Muscle layer of colon (tissue), 2 donors: ENCODE results near the gene NUDT3.

Experiments used
- H3K27ac ChIP-seq: one replicate; pipeline ENCODE4 v1.7.0; 2013; ENCODE audit warnings: low read depth, mild to moderate bottlenecking, low read length, moderate library complexity
- H3K27me3 ChIP-seq, 2 donors: one replicate each; pipeline ENCODE4 v1.7.0; 2013; ENCODE audit warnings: low read length in 2 of 2, mild to moderate bottlenecking in 2 of 2; ENCODE audit not compliant: insufficient read depth in 2 of 2, control insufficient read depth in 1 of 2
- H3K36me3 ChIP-seq: one replicate; pipeline ENCODE4 v1.7.0; 2013; ENCODE audit warnings: mild to moderate bottlenecking, low read length; ENCODE audit not compliant: insufficient read depth
- H3K4me1 ChIP-seq: one replicate; pipeline ENCODE4 v1.7.0; 2013; ENCODE audit warnings: mild to moderate bottlenecking, low read length; ENCODE audit not compliant: insufficient read depth
- H3K4me3 ChIP-seq, 2 donors: one replicate each; pipeline ENCODE4 v1.7.0; 2013; ENCODE audit warnings: low read length in 2 of 2, low read depth in 1 of 2, mild to moderate bottlenecking in 1 of 2, moderate library complexity in 1 of 2
- H3K9ac ChIP-seq: one replicate; pipeline ENCODE4 v1.7.0; 2013; ENCODE audit warnings: low read length
- H3K9me3 ChIP-seq: one replicate; pipeline ENCODE4 v1.7.0; 2013; ENCODE audit warnings: mild to moderate bottlenecking, low read length
- donor health status: abdominal sarcoma.
- donor health status: Adenocarcinoma of cecum.

Gene NUDT3

DNA sequence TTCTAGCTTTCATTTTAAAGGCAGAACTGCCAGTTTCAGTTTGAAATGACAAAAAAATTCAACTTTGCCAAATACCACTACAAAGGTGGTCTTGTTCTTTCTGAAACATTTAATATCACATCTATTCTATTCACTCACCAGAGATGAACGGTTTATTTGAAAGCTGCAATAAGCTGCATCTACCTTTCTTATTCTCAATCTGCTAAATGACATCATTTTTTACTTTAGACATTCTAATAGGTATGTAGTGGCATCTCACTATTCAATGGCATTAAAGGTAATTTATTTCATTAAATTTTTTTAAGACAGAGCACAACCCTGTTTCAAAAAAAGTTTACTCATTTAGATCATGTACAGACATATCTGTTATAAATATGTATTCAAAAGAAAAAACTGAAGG lies 77.2 kb downstream of the NUDT3 start:
- no peak overlapping the region for H3K9ac ChIP-seq
- H3K27me3 ChIP-seq: no peaks in the 10 kb centered on the region
- H3K36me3 ChIP-seq: no peaks in the 10 kb centered on the region
- no peaks in the 10 kb centered on the region for H3K9me3 ChIP-seq
- H3K4me1 ChIP-seq: peaks cover 29% of the 10 kb centered on the region
- no peak overlapping the region for H3K4me3 ChIP-seq
- H3K27ac ChIP-seq: no peak overlapping the region

GRCh38 chr6:34312259-34312658 lies 80.2 kb downstream of the NUDT3 start:
- H3K27me3 ChIP-seq: no peaks in the 10 kb centered on the region
- no peaks in the 10 kb centered on the region for H3K9me3 ChIP-seq
- no peak overlapping the region for H3K9ac ChIP-seq
- peaks cover 11% of the 10 kb centered on the region for H3K4me1 ChIP-seq
- H3K27ac ChIP-seq: no peak overlapping the region
- no peaks in the 10 kb centered on the region for H3K36me3 ChIP-seq
- H3K4me3 ChIP-seq: no peak overlapping the region

- Histone ChIP-seq H3K9ac (no peak overlapping the region), H3K9me3 (no peaks in the 10 kb centered on the region), H3K36me3 (no peaks in the 10 kb centered on the region), H3K27me3 (no peaks in the 10 kb centered on the region), H3K4me1 (peaks cover 12% of the 10 kb centered on the region), H3K27ac (no peak overlapping the region), H3K4me3 (no peak overlapping the region)
These were observed 81.7 kb downstream of the NUDT3 start for GRCh38 chr6:34310817-34311216.

DNA sequence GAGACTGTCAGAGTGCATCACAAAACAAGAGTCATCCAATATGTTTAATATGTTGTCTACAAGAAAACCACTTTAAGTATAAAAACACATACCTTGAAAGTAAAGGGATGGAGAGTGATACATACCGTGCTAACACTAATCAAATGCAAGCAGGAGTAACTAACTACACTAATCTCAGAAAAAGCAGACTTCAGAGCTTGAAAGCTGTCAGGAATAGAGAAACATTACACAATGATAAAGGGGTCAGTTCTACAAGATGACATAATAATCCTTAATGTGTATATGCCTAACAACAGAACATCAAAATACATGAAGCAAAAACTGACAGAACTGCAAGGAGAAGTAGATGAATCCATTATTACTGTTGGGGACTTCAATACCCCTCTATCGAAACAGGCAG lies 84.0 kb downstream of the NUDT3 start:
- Histone ChIP-seq H3K36me3 (no peaks in the 10 kb centered on the region), H3K4me1 (peaks cover 17% of the 10 kb centered on the region)

GRCh38 chr6:34305982-34306708 lies 86.3 kb downstream of the NUDT3 start:
- H3K4me3 ChIP-seq: no peak overlapping the region
- no peak overlapping the region for H3K27ac ChIP-seq
- H3K27me3 ChIP-seq: no peaks in the 10 kb centered on the region
- H3K9ac ChIP-seq: no peak overlapping the region
- H3K36me3 ChIP-seq: no peaks in the 10 kb centered on the region
- H3K4me1 ChIP-seq: peaks cover 22% of the 10 kb centered on the region
- H3K9me3 ChIP-seq: no peaks in the 10 kb centered on the region

More for the DNA sequence above, 84.0 kb downstream of the NUDT3 start:
- H3K9me3 ChIP-seq: no peaks in the 10 kb centered on the region
- H3K4me3 ChIP-seq: no peak overlapping the region
- no peak overlapping the region for H3K9ac ChIP-seq
- no peaks in the 10 kb centered on the region for H3K27me3 ChIP-seq
- H3K27ac ChIP-seq: no peak overlapping the region

GRCh38 chr6:34305497-34305896 lies 87.0 kb downstream of the NUDT3 start:
- no peak overlapping the region for H3K9ac ChIP-seq
- H3K9me3 ChIP-seq: no peaks in the 10 kb centered on the region
- no peak overlapping the region for H3K4me3 ChIP-seq
- no peak overlapping the region for H3K27ac ChIP-seq
- no peaks in the 10 kb centered on the region for H3K36me3 ChIP-seq
- peaks cover 22% of the 10 kb centered on the region for H3K4me1 ChIP-seq
- H3K27me3 ChIP-seq: no peaks in the 10 kb centered on the region

- H3K9me3 ChIP-seq: no peaks in the 10 kb centered on the region
- no peaks in the 10 kb centered on the region for H3K27me3 ChIP-seq
- H3K36me3 ChIP-seq: no peaks in the 10 kb centered on the region
- no peak overlapping the region for H3K9ac ChIP-seq
- peaks cover 22% of the 10 kb centered on the region for H3K4me1 ChIP-seq
- no peak overlapping the region for H3K4me3 ChIP-seq
- H3K27ac ChIP-seq: no peak overlapping the region
These were observed 88.3 kb downstream of the NUDT3 start for GRCh38 chr6:34304164-34304563.

GRCh38 chr6:34302929-34303328 lies 89.5 kb downstream of the NUDT3 start:
- H3K27me3 ChIP-seq: no peaks in the 10 kb centered on the region
- H3K9ac ChIP-seq: no peak overlapping the region
- peaks cover 22% of the 10 kb centered on the region for H3K4me1 ChIP-seq

GRCh38 chr6:34301408-34301807 lies 91.1 kb downstream of the NUDT3 start:
- no peak overlapping the region for H3K27ac ChIP-seq
- no peak overlapping the region for H3K4me3 ChIP-seq
- no peak overlapping the region for H3K9ac ChIP-seq
- peaks cover 16% of the 10 kb centered on the region for H3K4me1 ChIP-seq
- no peaks in the 10 kb centered on the region for H3K27me3 ChIP-seq
- no peaks in the 10 kb centered on the region for H3K9me3 ChIP-seq
- H3K36me3 ChIP-seq: no peaks in the 10 kb centered on the region

More at GRCh38 chr6:34302929-34303328, 89.5 kb downstream of the NUDT3 start:
- Histone ChIP-seq H3K4me3 (no peak overlapping the region), H3K27ac (no peak overlapping the region), H3K9me3 (no peaks in the 10 kb centered on the region), H3K36me3 (no peaks in the 10 kb centered on the region)

DNA sequence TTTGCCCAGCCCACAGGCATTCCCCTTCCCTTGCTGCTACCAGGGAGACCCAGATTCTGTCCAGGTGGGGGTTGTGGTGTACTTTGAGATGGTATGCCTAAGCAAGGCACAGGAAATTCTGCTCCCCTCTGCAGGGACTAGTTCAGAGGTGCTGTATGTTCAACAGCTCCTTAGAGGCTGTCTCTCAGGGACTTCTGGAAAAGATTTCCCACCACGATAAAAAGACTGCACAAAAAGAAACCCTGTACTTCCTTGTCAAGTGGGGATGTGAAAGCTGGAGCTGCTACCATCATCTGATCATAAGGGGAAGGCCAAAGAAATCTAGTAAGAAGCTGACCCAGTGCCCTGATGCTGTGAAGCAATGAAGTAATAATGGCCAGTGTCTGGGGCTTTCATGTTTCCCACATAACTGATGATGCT lies 92.1 kb downstream of the NUDT3 start:
- Histone ChIP-seq H3K36me3 (no peaks in the 10 kb centered on the region), H3K9ac (no peak overlapping the region), H3K4me3 (no peak overlapping the region), H3K9me3 (no peaks in the 10 kb centered on the region), H3K27me3 (no peaks in the 10 kb centered on the region), H3K4me1 (peaks cover 6% of the 10 kb centered on the region), H3K27ac (no peak overlapping the region)

GRCh38 chr6:34298941-34299340 lies 93.5 kb downstream of the NUDT3 start:
- Histone ChIP-seq H3K9me3 (no peaks in the 10 kb centered on the region), H3K4me1 (peaks cover 5% of the 10 kb centered on the region), H3K9ac (no peak overlapping the region), H3K27ac (no peak overlapping the region), H3K4me3 (no peak overlapping the region), H3K36me3 (peaks cover under 1% of the 10 kb centered on the region), H3K27me3 (no peaks in the 10 kb centered on the region)

- H3K9me3 ChIP-seq: no peaks in the 10 kb centered on the region
- no peak overlapping the region for H3K4me3 ChIP-seq
- no peak overlapping the region for H3K27ac ChIP-seq
- H3K36me3 ChIP-seq: peaks cover 24% of the 10 kb centered on the region
- no peaks in the 10 kb centered on the region for H3K27me3 ChIP-seq
- no peaks in the 10 kb centered on the region for H3K4me1 ChIP-seq
- H3K9ac ChIP-seq: no peak overlapping the region
These were observed 96.7 kb downstream of the NUDT3 start for GRCh38 chr6:34295721-34296120.
